ENCODE results near the gene DIS3L2.
"Not testable (repeated sequence)": the region's sequence is repeated elsewhere in the genome, so short reads cannot be mapped to it uniquely, and the experiment has no call there.

Gene DIS3L2

DNA sequence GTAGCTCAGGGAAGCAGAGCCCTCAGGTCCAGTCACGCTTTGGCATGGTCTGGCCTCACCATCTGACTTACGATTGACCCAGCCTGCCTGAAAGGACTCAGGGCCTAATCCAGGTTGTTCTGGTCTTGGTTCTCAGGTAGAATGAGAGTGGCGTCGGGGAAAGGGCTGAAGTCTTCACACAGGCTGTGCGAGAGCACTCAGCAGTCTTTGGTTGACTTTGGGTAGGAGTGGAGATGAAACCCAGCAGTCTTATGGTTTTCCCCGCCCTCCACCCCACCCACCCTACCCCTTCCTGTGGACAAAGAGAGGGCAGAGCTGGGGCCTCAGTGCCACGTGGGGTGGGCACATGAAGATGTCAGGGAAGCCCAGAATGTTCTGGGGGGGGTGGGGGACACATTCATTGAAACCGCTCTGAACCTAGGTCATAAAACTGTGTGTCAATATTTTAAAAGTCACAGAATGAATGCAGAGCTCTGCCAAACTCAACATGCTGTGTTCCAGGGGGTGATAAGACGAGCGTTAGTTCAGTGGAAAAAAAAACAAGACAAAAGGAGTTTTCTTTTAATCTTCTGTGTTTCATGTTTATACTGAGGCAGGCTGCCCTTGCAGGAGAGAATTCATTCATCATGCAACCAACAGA lies 358.4 kb downstream of the DIS3L2 start:
- no peak for DNase-seq (ENCODE audit: low spot score)
- in situ Hi-C loops (cut with MboI; ENCODE audit: low pct_unique_long_range_greater_than_20kb, low sequenced_read_pairs, unreplicated experiment): loop anchor here (10.0 kb wide), 1 partner anchor 415 kb away; no protein-coding TSS in a partner anchor
- TF ChIP-seq, protein P1, sequence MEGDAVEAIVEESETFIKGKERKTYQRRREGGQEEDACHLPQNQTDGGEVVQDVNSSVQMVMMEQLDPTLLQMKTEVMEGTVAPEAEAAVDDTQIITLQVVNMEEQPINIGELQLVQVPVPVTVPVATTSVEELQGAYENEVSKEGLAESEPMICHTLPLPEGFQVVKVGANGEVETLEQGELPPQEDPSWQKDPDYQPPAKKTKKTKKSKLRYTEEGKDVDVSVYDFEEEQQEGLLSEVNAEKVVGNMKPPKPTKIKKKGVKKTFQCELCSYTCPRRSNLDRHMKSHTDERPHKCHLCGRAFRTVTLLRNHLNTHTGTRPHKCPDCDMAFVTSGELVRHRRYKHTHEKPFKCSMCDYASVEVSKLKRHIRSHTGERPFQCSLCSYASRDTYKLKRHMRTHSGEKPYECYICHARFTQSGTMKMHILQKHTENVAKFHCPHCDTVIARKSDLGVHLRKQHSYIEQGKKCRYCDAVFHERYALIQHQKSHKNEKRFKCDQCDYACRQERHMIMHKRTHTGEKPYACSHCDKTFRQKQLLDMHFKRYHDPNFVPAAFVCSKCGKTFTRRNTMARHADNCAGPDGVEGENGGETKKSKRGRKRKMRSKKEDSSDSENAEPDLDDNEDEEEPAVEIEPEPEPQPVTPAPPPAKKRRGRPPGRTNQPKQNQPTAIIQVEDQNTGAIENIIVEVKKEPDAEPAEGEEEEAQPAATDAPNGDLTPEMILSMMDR (IDR thresholded peaks at IDR 0.05; ENCODE audit: extremely low read depth, insufficient read depth, missing control alignments): no peak

DNA sequence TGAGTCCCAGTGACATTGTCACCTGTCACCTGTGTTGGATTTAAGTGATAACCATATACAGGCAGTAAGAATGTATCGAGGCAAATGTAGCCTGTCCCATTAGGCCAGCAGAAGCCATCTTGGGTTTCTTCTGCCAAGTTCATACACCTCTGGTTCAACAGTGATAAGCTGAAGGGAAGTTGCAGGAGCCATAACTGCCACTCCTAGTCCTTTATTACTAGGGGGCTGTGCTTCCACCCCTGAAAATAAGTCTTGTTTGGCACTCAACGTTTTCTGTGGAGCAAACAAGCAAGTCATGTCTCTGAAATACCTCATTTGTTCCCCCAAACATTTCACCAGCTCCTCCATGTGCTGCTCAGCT lies 358.9 kb downstream of the DIS3L2 start:
- in situ Hi-C loops (cut with MboI; ENCODE audit: low pct_unique_long_range_greater_than_20kb, low sequenced_read_pairs, unreplicated experiment): loop anchor here (10.0 kb wide), 1 partner anchor 416 kb away; no protein-coding TSS in a partner anchor
- DNase-seq (ENCODE audit: low spot score): no peak
- TF ChIP-seq, protein P1 (IDR thresholded peaks at IDR 0.05; ENCODE audit: extremely low read depth, insufficient read depth, missing control alignments): no peak

DNA sequence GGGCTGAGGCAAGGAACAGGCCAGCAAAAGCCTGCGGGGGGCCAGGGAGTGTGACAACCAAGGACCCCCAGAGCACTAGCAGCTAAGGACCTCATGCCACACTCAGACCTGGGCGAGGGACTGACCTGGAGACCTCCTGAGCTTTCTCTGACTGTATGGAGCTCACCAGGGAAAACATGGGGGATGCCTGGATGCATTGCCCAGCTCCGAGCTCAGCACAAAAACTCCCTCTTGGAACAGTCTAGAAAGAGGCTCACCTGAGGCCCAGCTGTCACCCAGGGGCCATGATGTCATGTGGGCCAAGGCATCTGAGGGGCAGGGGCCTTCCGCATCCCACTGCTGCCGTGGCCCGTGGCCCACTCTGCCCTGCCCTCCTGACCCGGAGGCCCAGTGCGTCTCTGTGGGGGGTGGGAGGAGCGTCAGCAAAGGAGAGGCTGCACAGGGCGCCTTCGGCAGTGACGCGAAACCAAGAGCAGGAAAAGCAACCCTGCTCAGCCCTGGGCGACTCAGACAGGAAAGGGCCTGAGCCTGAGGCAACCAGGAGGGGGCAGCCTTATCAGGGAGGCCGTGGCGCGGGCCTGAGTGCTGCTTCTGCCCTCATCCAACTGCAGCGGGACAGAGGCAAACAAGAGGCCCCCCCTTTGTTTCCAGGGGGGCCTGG lies 359.8 kb downstream of the DIS3L2 start:
- DNase-seq (ENCODE audit: low spot score): no peak
- TF ChIP-seq, protein P1 (IDR thresholded peaks at IDR 0.05; ENCODE audit: extremely low read depth, insufficient read depth, missing control alignments): no peak
- in situ Hi-C loops (cut with MboI; ENCODE audit: low pct_unique_long_range_greater_than_20kb, low sequenced_read_pairs, unreplicated experiment): loop anchor here (10.0 kb wide), 1 partner anchor 416 kb away; no protein-coding TSS in a partner anchor

DNA sequence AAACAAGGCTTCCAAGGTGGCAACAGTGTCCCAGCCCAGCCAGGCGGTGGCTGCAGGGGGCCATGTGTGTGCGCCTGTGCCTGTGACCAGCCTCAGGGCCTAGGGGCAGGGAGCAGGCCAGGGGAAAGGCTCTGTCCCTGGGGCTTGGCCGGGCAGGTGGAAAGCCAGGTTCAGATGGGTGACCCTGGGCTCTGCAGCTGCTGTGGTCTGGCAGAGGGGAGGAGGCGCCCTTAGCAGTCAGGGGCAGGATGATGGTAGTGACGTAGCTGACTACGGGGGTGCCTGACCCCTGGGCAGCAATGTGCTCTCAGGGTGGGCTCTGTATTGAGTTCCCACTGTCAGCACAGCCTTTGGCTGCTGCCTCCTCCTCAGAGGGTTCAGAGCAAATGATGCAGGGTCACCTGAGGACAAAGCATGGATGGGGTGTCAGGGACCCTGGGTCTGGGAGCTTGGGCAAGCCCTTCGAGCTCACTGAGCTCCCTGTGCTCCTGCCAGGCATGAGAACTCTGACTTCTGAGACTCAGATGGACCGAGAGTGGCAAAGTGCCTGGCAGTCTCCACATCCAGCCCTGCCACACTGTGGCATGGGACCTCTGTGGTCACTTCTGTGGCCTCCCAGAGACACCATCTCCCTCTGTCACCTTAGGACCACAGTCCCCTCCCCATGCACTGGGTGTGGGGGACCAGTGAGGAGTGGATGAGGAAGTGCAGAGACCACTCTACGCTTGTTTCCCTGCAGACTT lies 360.5 kb downstream of the DIS3L2 start:
- in situ Hi-C loops (cut with MboI; ENCODE audit: low pct_unique_long_range_greater_than_20kb, low sequenced_read_pairs, unreplicated experiment): loop anchor here (10.0 kb wide), 1 partner anchor 417 kb away; no protein-coding TSS in a partner anchor

DNA sequence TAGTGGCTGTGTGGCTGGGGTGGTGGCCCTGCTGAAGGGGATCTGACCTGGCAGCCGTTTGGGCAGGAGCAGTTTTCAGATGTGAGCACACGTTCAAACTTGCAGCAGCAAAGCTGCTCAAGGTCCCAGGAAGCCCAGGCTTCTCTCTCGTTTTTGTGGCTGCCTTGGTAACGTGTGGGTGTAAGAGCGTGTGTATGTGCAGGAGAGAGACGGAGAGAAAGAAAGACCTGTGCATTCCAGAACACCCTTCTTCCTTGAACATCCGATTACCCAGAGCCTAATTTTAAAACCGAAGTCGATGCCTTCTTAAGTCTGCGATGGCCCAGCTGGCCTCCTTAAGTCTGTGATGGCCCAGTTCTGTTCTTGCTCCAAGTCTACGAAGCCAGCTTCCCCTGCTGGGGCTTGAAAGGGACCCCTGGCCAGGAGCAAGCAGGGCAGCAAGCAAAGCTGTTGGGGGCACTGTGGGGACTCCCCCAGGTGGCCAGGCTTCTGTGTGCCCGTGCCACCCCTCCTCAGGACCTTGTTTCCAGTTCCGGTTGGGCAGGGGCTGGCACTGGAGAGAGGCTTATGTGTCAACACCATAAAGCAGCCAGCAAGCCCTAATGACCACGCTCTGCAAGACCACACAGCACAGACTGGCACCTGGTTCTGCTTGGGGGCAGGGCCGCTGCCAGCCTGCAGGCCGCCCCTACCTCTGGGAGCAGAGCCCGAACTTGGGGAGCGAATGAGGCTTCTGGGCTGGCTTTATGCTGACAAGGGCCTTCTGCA lies 361.2 kb downstream of the DIS3L2 start:
- in situ Hi-C loops (cut with MboI; ENCODE audit: low pct_unique_long_range_greater_than_20kb, low sequenced_read_pairs, unreplicated experiment): loop anchor here (10.0 kb wide), 1 partner anchor 418 kb away; no protein-coding TSS in a partner anchor
- peak; percentile 13 for DNase-seq (ENCODE audit: low spot score)
- TF ChIP-seq, protein P1 (IDR thresholded peaks at IDR 0.05; ENCODE audit: extremely low read depth, insufficient read depth, missing control alignments): no peak

More for the DNA sequence above, 360.5 kb downstream of the DIS3L2 start:
- DNase-seq (ENCODE audit: low spot score): no peak
- TF ChIP-seq, protein P1 (IDR thresholded peaks at IDR 0.05; ENCODE audit: extremely low read depth, insufficient read depth, missing control alignments): no peak

DNA sequence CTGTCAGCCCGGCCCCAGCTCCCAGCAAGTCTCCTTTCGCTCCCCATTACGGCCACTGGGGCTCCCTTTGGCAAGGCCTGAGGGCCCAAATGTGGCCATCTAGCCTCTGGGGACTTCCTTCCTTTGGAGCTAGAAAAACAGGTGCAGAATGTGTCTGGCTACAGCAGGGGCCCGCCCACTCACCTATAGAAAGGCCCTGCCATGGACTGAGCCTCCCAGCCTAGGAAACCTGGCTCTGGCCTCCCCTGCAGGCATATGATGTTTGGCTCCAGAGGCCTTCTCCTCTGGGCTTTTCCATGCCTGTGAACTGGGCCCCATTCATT lies 361.8 kb downstream of the DIS3L2 start:
- DNase-seq (ENCODE audit: low spot score): no peak
- TF ChIP-seq, protein P1 (IDR thresholded peaks at IDR 0.05; ENCODE audit: extremely low read depth, insufficient read depth, missing control alignments): no peak
- in situ Hi-C loops (cut with MboI; ENCODE audit: low pct_unique_long_range_greater_than_20kb, low sequenced_read_pairs, unreplicated experiment): loop anchor here (10.0 kb wide), 1 partner anchor 418 kb away; no protein-coding TSS in a partner anchor

DNA sequence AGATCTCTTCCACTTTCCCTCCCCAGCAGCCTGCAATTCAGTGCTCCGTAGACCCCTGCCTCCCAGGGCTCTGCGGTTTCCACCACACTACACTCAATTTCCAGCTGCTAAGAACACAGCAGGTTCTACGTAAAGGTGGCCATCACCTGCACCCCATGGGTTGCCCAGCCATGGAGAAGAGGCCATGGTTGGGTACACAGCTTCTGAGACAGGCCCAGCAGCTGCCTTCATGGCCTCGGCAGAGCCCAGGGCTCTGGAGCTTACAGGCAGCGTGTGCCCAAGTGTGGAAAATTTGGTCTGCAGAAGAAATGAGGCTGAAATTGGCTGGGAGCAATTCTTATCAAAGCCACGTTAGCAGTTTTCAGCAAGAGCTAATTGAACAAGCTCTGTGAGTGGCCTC lies 362.5 kb downstream of the DIS3L2 start:
- not testable (repeated sequence) for DNase-seq (ENCODE audit: low spot score)
- in situ Hi-C loops (cut with MboI; ENCODE audit: low pct_unique_long_range_greater_than_20kb, low sequenced_read_pairs, unreplicated experiment): loop anchor here (10.0 kb wide), 1 partner anchor 419 kb away; no protein-coding TSS in a partner anchor

All from GM13977 (cell line).